ENCODE data around the gene TSEN54.

DNA sequence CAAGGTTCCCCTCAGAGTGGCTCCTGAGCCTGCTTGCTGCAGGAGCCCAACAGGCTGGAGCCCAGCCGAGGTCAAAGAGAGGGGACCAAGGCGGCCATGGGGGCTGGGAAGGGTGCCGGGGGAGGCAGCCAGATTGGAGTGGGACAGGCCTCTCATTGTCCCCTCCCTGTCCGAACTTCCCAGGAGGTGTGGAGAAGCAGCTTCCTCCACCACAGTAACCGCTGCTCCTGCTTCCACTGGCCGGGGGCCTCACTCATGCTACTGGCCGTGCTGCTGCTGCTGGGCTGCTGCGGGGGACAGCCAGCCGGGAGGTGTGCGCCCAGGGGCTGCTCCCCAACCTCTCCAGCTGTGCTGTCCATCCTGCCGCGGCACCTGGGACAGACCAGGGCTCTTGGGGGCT is 30.6 kb upstream of the TSEN54 start:
- TF ChIP-seq POLR2A (IDR thresholded peaks at IDR 0.05) (no peak), CTCF (IDR thresholded peaks at IDR 0.05) (no peak), POLR2AphosphoS5 (IDR thresholded peaks at IDR 0.05) (no peak), EP300 (IDR thresholded peaks at IDR 0.05; ENCODE audit: low read depth) (no peak)

Measured in transverse colon (tissue), 4 donors.